Measurements from ENCODE around the gene FRK. TPM values are rescaled to one million over a fixed set of nuclear protein-coding genes. Genes with fewer than 3 reads are reported as not detected.

Gene FRK
- total RNA-seq, 2 donors from 2014 or later = 1.4 to 2.9 TPM

DNA sequence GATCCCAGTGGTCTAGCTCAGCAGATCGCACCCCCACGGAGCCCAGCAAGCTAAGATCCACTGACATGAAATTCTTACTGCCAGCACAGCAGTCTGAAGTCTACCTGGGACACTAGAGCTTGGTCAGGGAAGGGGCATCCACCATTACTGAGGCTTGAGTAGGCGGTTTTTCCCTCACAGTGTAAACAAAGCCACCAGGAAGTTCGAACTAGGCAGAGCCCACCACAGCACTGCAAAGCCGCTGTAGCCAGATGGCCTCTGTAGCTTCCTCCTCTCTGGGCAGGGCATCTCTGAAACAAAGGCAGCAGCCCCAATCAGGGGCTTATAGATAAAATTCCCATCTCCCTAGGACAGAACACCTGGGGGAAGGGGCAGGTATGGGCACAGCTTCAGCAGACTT lies 18.8 kb downstream of the FRK start:
- TF ChIP-seq, protein P1, sequence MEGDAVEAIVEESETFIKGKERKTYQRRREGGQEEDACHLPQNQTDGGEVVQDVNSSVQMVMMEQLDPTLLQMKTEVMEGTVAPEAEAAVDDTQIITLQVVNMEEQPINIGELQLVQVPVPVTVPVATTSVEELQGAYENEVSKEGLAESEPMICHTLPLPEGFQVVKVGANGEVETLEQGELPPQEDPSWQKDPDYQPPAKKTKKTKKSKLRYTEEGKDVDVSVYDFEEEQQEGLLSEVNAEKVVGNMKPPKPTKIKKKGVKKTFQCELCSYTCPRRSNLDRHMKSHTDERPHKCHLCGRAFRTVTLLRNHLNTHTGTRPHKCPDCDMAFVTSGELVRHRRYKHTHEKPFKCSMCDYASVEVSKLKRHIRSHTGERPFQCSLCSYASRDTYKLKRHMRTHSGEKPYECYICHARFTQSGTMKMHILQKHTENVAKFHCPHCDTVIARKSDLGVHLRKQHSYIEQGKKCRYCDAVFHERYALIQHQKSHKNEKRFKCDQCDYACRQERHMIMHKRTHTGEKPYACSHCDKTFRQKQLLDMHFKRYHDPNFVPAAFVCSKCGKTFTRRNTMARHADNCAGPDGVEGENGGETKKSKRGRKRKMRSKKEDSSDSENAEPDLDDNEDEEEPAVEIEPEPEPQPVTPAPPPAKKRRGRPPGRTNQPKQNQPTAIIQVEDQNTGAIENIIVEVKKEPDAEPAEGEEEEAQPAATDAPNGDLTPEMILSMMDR (conservative IDR thresholded peaks at IDR 0.05) = no peak
- Histone ChIP-seq H3K27me3 (ENCODE audit: control insufficient read depth, insufficient read depth, low read length, poor library complexity, severe bottlenecking) (no peaks in the 10 kb centered on the region), H3K4me3 (ENCODE audit: low read length) (peak overlapping the region; percentile 45), H3K9ac (ENCODE audit: extremely low read depth, low read length, poor library complexity, severe bottlenecking) (no peak overlapping the region), H3K9me3 (ENCODE audit: control insufficient read depth, low read length) (peaks cover 22% of the 10 kb centered on the region), H3K27ac (ENCODE audit: low read depth, low read length) (no peak overlapping the region), H3K4me1 (ENCODE audit: control insufficient read depth, insufficient read depth, low read length) (peaks cover 2% of the 10 kb centered on the region), H3K36me3 (ENCODE audit: control insufficient read depth, insufficient read depth, low read length) (no peaks in the 10 kb centered on the region)
- Mint-ChIP-seq H3K4me1 (peaks cover 7% of the 10 kb centered on the region), H3K9me3 (peaks cover 39% of the 10 kb centered on the region), H3K27ac (no peak overlapping the region), H3K36me3 (ENCODE audit: low read depth) (peaks cover 5% of the 10 kb centered on the region), H3K27me3 (ENCODE audit: insufficient read depth) (no peaks in the 10 kb centered on the region), H3K4me3 (no peak overlapping the region)
- DNase-seq = peak; percentile 60
- 83 to 92% methylated on average over 2 to 5 of the region's 5 CpGs for WGBS, 2 experiments (ENCODE audit: insufficient coverage in 1 of 2, insufficient read length in 1 of 2)

GRCh38 chr6:116040993-116041392 lies 19.7 kb downstream of the FRK start:
- TF ChIP-seq, protein P1 (conservative IDR thresholded peaks at IDR 0.05) = no peak
- Histone ChIP-seq H3K4me3 (ENCODE audit: low read length) (no peak overlapping the region), H3K27me3 (ENCODE audit: control insufficient read depth, insufficient read depth, low read length, poor library complexity, severe bottlenecking) (no peaks in the 10 kb centered on the region), H3K4me1 (ENCODE audit: control insufficient read depth, insufficient read depth, low read length) (peaks cover 2% of the 10 kb centered on the region), H3K27ac (ENCODE audit: low read depth, low read length) (no peak overlapping the region), H3K9ac (ENCODE audit: extremely low read depth, low read length, poor library complexity, severe bottlenecking) (no peak overlapping the region), H3K36me3 (ENCODE audit: control insufficient read depth, insufficient read depth, low read length) (no peaks in the 10 kb centered on the region), H3K9me3 (ENCODE audit: control insufficient read depth, low read length) (peaks cover 22% of the 10 kb centered on the region)
- no peak for DNase-seq
- Mint-ChIP-seq H3K36me3 (ENCODE audit: low read depth) (peaks cover 5% of the 10 kb centered on the region), H3K9me3 (peaks cover 36% of the 10 kb centered on the region), H3K4me1 (peaks cover 12% of the 10 kb centered on the region), H3K4me3 (no peak overlapping the region), H3K27ac (no peak overlapping the region), H3K27me3 (ENCODE audit: insufficient read depth) (no peaks in the 10 kb centered on the region)
- 100% methylated on average over 2 of the region's 2 CpGs; no CpG with 5 or more reads in 1 of the 2 experiments for WGBS, 2 experiments (ENCODE audit: insufficient coverage in 1 of 2, insufficient read length in 1 of 2)

DNA sequence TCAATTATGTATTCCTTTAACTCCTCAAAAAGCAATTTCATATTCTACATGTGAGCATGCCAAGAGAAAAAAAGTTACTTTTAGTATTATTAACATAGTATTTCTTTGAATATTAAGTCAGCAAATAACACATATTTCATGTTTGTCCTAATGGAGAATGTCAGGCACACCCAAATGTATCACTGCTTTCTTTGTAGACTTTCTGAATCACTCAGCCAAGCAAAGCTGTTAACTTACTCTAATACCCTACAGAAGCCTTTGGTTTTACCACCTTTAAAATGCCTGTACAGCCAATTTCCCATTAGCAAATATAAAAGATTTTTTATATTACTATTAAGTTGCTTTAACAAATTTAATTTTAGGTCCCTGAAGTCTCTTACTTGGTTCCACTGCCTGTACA lies 23.8 kb downstream of the FRK start:
- Histone ChIP-seq H3K4me3 (ENCODE audit: low read length) (no peak overlapping the region), H3K9ac (ENCODE audit: extremely low read depth, low read length, poor library complexity, severe bottlenecking) (no peak overlapping the region), H3K9me3 (ENCODE audit: control insufficient read depth, low read length) (peaks cover 2% of the 10 kb centered on the region), H3K27me3 (ENCODE audit: control insufficient read depth, insufficient read depth, low read length, poor library complexity, severe bottlenecking) (no peaks in the 10 kb centered on the region), H3K27ac (ENCODE audit: low read depth, low read length) (no peak overlapping the region), H3K36me3 (ENCODE audit: control insufficient read depth, insufficient read depth, low read length) (no peaks in the 10 kb centered on the region), H3K4me1 (ENCODE audit: control insufficient read depth, insufficient read depth, low read length) (peaks cover 2% of the 10 kb centered on the region)
- TF ChIP-seq, protein P1 (conservative IDR thresholded peaks at IDR 0.05) = no peak
- Mint-ChIP-seq H3K27me3 (ENCODE audit: insufficient read depth) (no peaks in the 10 kb centered on the region), H3K27ac (no peak overlapping the region), H3K36me3 (ENCODE audit: low read depth) (no peaks in the 10 kb centered on the region), H3K9me3 (peaks cover 5% of the 10 kb centered on the region), H3K4me3 (no peak overlapping the region), H3K4me1 (peaks cover 32% of the 10 kb centered on the region)
- no peak for DNase-seq
